ENCODE measurements around the gene MRPS23. TPM values are rescaled to one million over a fixed set of nuclear protein-coding genes. Genes with fewer than 3 reads are reported as not detected.

MRPS23 gene
- total and polyA plus RNA-seq, 7 donors: 27.2 to 91.1 (median 49.2) TPM

DNA sequence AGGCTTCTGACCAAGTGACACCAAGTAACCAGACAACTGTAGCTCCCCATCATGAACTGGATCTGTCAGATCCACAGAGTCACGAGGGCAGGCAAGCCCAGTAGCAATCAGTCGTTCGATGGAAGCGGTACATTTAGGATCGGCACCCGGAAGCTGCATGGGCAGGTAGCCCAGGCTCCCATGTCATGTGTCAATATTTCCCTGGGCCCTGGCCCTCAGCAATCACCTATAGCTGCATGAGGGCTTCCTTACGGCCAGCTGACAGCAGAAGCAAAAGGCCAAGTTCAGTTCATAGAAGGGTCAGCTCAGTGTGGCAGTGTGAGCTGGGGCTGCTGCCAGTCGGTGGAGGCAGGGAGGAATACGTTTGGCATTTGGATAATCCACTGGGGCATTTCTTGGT is 31.8 kb downstream of the MRPS23 start:
- intact Hi-C loops (cut with DNase I): no loop called here
- TF ChIP-seq, protein P1, sequence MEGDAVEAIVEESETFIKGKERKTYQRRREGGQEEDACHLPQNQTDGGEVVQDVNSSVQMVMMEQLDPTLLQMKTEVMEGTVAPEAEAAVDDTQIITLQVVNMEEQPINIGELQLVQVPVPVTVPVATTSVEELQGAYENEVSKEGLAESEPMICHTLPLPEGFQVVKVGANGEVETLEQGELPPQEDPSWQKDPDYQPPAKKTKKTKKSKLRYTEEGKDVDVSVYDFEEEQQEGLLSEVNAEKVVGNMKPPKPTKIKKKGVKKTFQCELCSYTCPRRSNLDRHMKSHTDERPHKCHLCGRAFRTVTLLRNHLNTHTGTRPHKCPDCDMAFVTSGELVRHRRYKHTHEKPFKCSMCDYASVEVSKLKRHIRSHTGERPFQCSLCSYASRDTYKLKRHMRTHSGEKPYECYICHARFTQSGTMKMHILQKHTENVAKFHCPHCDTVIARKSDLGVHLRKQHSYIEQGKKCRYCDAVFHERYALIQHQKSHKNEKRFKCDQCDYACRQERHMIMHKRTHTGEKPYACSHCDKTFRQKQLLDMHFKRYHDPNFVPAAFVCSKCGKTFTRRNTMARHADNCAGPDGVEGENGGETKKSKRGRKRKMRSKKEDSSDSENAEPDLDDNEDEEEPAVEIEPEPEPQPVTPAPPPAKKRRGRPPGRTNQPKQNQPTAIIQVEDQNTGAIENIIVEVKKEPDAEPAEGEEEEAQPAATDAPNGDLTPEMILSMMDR (IDR thresholded peaks at IDR 0.05): no peak
- no peak for ATAC-seq

DNA sequence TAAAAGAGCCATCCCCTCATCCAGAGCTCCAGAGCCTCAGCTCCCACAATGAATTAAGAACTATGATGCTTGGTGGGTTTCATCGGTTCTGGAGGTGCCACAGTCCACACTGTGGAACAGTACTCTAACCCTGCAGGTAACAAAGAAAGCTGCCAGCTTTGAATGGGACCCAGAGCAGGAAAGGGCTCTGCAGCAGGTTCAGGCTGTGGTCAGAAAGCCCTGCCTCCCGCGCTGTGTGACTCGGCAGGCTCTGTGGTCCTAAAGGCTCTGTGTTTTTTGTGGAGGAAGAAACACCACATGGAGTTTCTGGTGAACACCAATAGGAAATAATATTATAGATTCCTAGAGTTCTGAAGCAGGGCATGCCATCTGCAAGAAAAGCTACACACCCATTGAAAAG is 32.5 kb downstream of the MRPS23 start:
- Histone ChIP-seq H3K4me3 (no peak overlapping the region), H3K27me3 (ENCODE audit: insufficient read depth in 3 of 3, low read length in 2 of 3) (no peaks in the 10 kb centered on the region), H3K36me3 (ENCODE audit: insufficient read depth in 1 of 2, low read depth in 1 of 2) (no peaks in the 10 kb centered on the region), H3K4me1 (no peaks in the 10 kb centered on the region), H3K9me3 (no peaks in the 10 kb centered on the region), H3K27ac (no peak overlapping the region)
- no peak for DNase-seq
- TF ChIP-seq, protein P1 (IDR thresholded peaks at IDR 0.05): no peak
- 85 to 92% (median 91%) methylated on average over 4 of the region's 4 CpGs for WGBS, 3 donors
- intact Hi-C loops (cut with DNase I): no loop called here
- no peak for ATAC-seq

More for the DNA sequence above, 31.8 kb downstream of the MRPS23 start:
- Histone ChIP-seq H3K27ac (no peak overlapping the region), H3K36me3 (ENCODE audit: insufficient read depth in 1 of 2, low read depth in 1 of 2) (no peaks in the 10 kb centered on the region), H3K9me3 (no peaks in the 10 kb centered on the region), H3K4me3 (no peak overlapping the region), H3K4me1 (no peaks in the 10 kb centered on the region), H3K27me3 (ENCODE audit: insufficient read depth in 3 of 3, low read length in 2 of 3) (no peaks in the 10 kb centered on the region)
- WGBS, 3 donors: 77 to 88% (median 82%) methylated on average over 9 of the region's 9 CpGs
- DNase-seq: no peak

DNA sequence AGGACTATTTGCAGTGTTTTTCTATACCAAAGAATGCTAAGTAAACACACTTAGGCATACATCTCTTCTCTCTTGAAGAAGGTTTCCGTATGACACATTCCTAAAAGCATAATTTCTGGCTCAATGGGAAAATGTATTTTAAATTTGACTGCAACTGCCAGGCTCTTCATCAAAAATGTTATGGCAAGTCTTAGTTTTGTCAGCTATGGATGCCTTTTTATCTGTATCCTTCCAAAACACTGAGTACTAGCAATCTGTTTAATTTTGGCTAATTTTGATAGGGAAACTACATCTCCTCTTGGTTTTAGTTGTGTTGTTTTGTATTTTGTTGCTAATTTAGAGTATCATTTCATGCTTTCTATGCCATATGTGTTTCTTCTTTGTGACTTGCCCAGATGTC is 35.4 kb downstream of the MRPS23 start:
- 89 to 93% (median 91%) methylated on average over 1 of the region's 1 CpG for WGBS, 3 donors
- intact Hi-C loops (cut with DNase I): no loop called here
- no peak for DNase-seq
- Histone ChIP-seq H3K27ac (no peak overlapping the region), H3K27me3 (ENCODE audit: insufficient read depth in 3 of 3, low read length in 2 of 3) (no peaks in the 10 kb centered on the region), H3K9me3 (no peaks in the 10 kb centered on the region), H3K4me1 (peaks cover 10% of the 10 kb centered on the region), H3K4me3 (no peak overlapping the region), H3K36me3 (ENCODE audit: insufficient read depth in 1 of 2, low read depth in 1 of 2) (no peaks in the 10 kb centered on the region)
- TF ChIP-seq, protein P1 (IDR thresholded peaks at IDR 0.05): no peak
- no peak for ATAC-seq

DNA sequence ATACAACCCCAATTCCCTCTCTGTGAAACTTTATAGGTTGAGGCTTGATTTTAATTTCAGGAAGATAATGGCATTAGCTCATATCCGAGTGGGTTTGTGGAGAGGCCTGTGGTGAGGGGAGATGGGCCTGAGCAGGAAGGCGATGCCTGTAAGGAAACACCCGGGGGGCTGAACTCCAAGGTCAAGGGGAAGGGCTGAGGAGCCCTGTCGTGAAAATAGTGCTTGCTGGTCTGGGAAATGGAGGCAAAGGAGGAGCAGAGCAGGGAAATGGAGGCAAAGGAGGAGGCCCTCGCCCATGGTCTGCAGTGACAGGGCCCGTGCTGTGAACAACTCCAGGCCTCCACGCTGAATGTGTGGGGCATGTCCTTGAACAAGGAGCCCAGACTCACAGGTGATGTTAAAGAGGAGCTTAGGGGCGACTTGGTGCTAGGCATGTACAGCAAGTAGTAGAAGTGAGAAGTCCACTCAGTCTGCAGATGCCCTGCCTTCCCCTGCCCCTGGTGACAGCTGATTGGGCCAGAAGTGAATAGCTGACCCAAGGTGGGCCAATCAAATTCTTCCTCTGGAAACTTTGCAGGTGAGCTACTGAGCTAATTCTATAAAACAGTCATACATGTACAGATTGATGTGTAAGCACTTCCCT is 38.1 kb downstream of the MRPS23 start:
- WGBS, 3 donors: 60 to 63% (median 62%) methylated on average over 8 of the region's 8 CpGs

More for the DNA sequence above, 38.1 kb downstream of the MRPS23 start:
- TF ChIP-seq, protein P1 (IDR thresholded peaks at IDR 0.05): no peak
- DNase-seq (no peak), ATAC-seq (peak in 1 of 4 donors; percentile 15)
- Histone ChIP-seq H3K36me3 (ENCODE audit: insufficient read depth in 1 of 2, low read depth in 1 of 2) (no peaks in the 10 kb centered on the region), H3K27me3 (ENCODE audit: insufficient read depth in 3 of 3, low read length in 2 of 3) (no peaks in the 10 kb centered on the region), H3K4me1 (peaks cover 10% of the 10 kb centered on the region), H3K9me3 (no peaks in the 10 kb centered on the region), H3K4me3 (no peak overlapping the region), H3K27ac (no peak overlapping the region)
- intact Hi-C loops (cut with DNase I): no loop called here
